H1 (cell line): ENCODE results near the gene SRP14.
"Not testable (repeated sequence)": the region's sequence is repeated elsewhere in the genome, so short reads cannot be mapped to it uniquely, and the experiment has no call there.

Experiments
- EP300 ChIP-seq, 2 experiments: IDR thresholded peaks; 1 replicate in 1 of 2; 2 replicates in 1 of 2; pipeline ENCODE4 v1.6.1; 2011 to 2012; ENCODE audit warnings: low read depth in 2 of 2, low read length in 2 of 2, mild to moderate bottlenecking in 2 of 2, borderline replicate concordance in 1 of 2, inconsistent platforms in 1 of 2, moderate library complexity in 1 of 2
- JUND ChIP-seq: IDR thresholded peaks from 2 replicates; pipeline ENCODE4 v1.6.1; 2011; ENCODE audit warnings: mild to moderate bottlenecking, improper control_type of control experiment, low read length

GRCh38 chr15:40074656-40075055 is 35.7 kb upstream of the SRP14 start:
- TF ChIP-seq JUND; EP300 (IDR thresholded peaks at IDR 0.05; ENCODE audit: borderline replicate concordance in 1 of 2, low read depth in 2 of 2, low read length in 2 of 2): not testable (repeated sequence)
